ENCODE results near the gene CSDE1.
"Not testable (repeated sequence)": the region's sequence is repeated elsewhere in the genome, so short reads cannot be mapped to it uniquely, and the experiment has no call there.

The CSDE1 gene

DNA sequence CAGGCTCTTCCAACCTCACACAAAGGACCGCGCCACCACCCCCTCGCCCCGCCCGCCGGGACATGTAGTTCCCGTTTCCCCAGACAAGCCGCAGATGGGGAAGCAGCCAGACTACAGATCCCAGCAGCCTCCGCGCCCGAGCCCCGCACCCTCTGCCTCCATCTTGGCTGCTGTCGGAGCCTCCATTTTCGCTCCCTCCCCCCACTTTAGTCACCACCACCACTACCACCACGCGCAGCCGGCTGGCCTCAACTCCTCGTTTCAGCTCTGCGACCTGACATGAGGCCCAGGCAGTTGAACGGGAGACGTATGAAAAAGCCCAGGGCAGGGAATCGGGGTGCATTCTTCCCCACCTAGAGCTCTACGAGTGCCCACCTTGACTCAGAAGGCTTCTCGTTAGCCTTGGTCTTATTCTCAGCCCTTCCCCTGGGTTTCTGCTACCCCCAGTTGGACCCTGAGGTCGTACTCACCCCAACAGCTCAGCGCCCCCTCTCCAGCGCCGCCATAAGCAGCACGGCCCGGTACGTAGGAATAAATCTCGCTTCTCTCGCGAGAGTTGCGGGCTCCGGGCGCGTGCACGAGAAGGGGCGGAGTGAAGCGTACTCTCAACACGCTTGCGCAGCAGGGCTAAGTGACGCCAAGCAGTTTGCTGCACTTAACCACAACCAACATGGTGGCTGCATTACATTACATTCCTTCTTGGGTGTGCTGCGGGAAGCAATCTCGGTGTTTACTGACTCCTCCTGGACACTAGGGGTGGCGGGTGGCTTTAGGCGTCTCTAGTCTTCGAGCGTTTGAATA, at the start of gene CSDE1:
Gene CSDE1 (minus strand): TSS at position 530 of the 801 bp plus-strand sequence. CDS start 18,094 bp downstream, outside the sequence.
- peak; percentile 94 for DNase-seq

DNA sequence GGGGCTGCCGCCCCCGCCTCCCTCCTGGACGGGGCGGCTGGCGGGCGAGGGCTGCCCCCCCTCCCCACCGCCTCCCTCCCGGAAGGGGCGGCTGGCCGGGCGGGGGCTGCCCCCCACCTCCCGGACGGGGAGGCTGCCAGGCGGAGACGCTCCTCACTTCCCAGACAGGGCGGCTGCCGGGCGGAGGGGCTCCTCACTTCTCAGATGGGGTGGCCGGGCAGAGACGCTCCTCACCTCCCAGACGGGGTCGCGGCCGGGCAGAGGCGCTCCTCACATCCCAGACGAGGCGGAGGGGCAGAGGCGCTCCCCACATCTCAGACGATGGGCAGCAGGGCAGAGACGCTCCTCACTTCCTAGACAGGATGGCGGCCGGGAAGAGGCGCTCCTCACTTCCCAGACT, 46.7 kb upstream of the CSDE1 start:
- DNase-seq, result not testable (repeated sequence)

DNA sequence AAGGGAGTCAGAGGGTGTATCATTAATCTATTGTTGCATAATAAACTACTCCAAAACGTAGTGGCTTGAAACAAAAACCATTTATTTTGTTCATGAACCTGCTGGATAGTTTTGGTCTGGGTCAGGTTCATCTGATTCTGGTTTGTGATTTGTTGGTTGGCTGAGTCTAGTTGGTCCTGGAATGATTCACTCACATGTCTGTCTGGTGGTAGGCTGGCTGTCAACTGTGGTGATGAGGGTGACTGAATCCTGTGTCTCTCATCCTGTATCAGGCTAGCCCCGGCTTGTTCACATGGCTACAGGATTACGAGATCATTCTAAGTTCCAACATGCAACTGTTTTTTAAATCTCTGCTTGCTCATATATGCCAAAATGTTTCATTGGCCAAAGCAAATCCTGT, 45.2 kb upstream of the CSDE1 start:
- no peak for DNase-seq

DNA sequence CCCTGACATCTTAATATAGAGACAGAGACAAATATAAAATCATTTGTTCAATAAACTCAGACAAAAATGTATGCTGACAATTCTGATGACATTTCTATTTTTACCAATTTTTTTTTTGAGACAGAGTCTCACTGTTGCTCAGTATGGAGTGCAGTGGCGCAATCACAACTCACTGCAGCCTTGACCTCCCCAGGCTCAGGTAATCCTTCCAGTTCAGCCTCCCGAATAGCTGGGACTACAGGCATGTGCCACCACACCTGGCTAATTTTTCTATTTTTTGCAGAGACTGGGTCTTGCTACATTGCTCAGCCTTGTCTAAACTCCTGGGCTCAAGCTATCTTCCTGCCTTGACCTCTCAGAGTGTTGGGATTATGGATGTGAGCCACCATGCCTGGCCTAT, 36.3 kb upstream of the CSDE1 start:
- no peak for DNase-seq

DNA sequence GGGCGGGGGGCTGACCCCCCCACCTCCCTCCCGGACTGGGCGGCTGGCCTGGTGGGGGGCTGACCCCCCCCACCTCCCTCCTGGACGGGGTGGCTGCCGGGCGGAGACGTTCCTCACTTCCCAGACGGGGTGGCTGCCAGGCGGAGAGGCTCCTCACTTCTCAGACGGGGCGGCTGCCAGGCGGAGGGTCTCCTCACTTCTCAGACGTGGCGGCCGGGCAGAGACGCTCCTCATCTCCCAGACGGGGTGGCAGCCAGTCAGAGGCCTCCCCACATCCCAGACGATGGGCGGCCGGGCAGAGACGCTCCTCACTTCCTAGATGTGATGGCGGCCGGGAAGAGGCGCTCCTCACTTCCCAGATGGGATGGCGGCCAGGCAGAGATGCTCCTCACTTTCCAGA, 32.8 kb upstream of the CSDE1 start:
- not testable (repeated sequence) for DNase-seq

DNA sequence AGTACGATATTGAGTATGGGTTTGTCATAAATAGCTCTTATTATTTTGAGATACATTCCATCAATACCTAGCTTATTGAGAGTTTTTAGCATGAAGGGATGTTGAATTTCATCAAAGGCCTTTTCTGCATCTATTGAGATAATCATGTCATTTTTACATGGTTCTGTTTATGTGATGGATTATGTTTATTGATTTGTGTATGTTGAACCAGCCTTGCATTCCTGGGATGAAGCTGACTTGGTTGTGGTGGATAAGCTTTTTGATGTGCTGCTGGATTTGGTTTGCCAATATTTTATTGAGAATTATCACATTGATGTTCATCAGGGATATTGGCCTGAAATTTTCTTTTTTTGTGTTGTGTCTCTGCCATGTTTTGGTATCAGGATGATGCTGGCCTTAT, 28.7 kb upstream of the CSDE1 start:
- DNase-seq, result not testable (repeated sequence)

DNA sequence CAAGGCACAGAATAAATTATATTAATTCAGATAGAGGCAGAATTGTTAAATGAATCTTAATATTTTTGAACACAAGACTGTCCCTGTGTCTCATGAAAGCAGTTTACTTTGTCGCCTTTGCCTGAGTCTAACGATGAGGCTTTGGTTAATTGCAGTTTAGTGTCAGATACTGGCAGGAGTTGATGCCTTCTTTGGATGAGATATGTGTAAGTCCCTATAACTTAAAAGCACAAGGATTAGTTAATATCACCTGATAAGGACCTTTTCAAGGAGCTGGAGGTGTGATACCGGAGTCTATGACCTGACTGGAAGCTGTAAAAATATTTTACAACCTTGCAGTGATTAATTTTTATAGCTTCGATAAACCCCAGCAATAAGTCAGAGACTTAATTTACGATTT, 24.7 kb upstream of the CSDE1 start:
- DNase-seq, result no peak

DNA sequence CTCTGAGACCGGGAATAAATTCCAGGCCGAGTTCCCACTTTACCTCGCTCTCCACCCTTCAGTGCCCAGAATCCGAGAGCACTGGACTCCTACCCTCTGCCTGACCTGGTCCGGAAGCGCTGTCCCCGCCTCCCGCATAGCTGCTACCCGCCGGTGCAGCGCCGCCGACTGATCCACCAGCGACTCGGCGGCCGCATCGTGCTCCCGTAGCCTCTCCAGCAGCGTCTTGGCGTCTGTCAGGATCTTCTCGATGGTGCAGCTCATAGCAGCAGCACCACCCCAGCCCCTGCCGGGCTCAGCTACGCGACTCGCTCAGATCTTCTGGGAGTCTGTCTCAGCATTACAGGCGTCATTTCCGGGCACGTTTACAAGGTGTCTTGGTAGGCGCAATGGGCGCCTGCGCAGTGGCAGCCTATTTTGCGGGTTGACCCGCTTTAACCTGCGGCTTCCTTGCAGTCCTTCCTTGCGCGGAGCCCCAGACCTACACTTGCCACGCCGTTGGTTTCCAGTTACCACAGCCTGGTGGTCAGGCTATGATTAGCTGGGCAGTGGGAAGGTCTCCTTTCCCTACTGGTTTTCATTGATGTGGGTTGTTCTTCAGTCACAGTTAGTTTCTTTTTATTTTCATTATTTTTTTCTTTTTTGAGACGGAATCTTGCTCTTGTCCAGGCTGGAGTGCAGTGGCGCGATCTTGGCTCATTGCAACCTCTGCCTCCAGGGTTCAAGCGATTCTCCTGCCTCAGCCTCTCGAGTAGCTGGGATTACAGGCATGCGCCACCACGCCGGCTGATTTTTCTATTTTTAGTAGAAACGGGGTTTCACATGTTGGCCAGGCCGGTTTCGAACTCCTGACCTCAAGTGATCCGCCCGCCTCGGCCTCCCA, 22.8 kb upstream of the CSDE1 start, which contains the start of gene SIKE1:
Gene SIKE1 (minus strand): TSS at position 342 of the 883 bp plus-strand sequence. CDS start 78 bp downstream, at position 264.
- peak; percentile 93 for DNase-seq

DNA sequence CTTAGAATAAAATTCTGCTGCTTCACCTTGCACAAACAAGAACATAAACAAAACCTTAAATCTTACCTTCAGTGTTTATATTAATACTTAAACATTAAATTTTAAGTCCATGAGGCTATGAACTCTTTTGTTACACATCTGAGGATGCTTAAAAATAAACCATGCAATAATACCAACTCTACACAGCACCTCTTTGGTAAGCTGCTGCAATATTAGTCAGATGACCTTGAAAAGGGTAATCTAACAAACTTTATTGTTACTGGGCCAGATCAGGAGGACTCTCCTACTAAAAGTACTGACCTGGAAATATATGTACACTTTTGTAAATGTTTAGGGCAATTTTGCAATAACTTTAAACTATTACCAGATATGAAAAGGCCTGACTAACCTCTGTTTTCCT, 21.9 kb upstream of the CSDE1 start:
- no peak for DNase-seq

DNA sequence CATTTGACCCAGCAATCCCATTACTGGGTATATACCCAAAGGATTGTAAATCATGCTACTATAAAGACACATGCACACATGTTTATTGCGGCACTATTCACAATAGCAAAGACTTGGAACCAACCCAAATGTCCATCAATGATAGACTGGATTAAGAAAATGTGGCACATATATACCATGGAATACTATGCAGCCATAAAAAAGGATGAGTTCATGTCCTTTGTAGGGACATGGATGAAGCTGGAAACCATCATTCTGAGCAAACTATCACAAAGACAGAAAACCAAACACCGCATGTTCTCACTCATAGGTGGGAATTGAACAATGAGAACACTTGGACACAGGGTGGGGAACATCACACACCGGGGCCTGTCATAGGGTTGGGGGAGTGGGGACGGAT, 18.9 kb upstream of the CSDE1 start:
- not testable (repeated sequence) for DNase-seq

DNA sequence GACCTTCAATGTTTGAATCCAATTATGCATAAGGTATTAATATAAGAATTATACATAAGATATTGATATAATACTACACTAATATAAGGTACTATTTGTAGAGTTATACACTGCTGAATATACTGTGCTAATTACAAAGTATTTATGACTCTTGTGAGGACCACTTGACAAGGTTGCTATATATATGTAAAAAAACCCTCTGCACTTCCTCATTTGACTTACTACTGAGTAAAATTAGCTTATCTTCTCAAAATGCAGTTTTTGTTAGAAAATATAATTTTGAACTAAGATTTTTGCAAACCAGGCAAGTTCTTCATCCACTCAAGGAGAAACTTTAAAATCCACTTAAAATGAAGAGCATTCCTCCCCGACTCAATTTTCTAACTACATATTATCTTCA, 14.2 kb upstream of the CSDE1 start:
- no peak for DNase-seq

DNA sequence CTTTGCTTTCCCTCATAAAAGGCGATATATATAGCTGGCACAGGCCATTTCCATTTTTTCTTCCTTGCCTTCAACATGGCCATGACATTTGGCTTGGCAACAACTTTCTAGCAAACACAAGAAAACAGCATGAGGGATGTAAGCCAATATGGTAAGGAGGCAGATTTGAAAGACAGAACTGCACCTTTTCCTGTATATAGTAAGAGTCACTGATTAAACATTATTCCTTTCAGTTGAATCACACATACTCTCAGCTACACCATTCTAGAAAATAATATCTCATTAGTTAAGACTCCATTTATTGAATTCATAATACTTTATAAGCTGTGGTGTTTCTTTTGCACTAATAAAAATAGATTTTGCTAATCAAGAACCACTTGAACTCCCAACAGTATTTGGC, 13.2 kb upstream of the CSDE1 start:
- DNase-seq, result no peak

DNA sequence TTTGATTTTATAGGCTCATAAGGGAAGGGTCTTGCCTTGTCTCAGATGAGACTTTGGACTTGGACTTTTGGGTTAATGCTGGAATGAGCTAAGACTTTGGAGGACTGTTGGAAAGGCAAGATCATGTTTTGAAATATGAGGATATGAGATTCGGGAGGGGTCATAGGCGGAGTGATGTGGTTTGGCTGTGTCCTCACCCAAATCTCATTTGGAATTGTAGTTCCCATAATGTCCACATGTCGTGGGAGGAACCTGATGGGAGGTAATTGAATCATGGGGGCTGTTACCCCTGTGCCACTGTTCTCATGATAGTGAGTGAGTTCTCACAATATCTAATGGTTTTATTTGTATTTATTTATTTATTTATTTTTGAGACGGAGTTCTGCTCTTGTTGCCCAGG, 6.9 kb upstream of the CSDE1 start:
- DNase-seq, result no peak

DNA sequence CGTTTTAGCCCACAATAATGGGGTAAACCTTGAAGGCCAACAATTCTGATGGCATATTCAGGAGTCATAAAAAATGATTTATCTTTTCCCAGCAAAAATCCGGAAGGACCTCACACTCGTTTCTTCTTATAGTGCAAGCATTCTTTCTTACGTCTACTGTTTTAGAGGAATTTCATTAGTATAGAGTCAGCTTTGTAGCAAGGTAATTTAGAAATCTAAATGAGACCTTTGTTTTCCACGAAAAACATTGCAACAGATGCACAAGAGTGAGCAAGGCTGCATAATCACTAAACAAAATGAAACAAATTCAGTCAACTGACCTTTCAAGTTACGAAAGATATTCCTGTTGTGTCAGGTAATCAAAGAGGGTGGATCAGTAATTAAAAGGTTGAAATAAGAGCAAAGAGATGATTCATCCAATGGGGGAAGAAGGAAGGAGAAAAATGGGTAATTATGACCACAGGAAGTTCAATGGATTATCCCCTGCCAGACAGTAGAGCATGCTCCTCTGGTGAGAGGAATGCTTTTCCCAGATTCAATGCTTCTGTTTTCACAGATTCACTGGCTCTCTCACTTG, 560 bp upstream of the CSDE1 start:
- DNase-seq, result no peak

DNA sequence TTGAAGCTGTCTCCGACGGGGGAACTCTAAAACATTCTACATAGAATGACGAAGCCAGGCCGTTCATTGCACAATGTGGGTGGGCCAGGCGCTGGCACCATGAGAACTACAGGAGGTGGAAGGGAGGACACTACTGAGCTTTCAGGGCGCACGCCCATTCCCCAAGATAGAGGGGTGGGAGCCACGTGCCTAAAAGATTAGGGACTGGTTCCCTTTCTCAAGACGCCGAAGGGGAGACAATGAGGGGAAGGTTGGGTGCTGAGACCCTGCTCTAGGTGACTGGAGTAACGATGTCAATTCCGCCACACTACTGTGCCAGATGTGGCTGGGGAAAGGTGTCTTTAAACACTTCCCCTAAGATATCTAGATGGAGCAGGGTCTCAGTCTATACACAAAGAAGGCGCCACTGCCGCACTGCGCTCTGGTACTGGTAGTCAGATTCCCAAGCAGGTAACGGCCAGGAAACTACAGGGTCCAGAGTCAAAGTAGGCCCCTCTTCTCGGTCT, 782 bp downstream of the CSDE1 start:
- peak; percentile 55 for DNase-seq

DNA sequence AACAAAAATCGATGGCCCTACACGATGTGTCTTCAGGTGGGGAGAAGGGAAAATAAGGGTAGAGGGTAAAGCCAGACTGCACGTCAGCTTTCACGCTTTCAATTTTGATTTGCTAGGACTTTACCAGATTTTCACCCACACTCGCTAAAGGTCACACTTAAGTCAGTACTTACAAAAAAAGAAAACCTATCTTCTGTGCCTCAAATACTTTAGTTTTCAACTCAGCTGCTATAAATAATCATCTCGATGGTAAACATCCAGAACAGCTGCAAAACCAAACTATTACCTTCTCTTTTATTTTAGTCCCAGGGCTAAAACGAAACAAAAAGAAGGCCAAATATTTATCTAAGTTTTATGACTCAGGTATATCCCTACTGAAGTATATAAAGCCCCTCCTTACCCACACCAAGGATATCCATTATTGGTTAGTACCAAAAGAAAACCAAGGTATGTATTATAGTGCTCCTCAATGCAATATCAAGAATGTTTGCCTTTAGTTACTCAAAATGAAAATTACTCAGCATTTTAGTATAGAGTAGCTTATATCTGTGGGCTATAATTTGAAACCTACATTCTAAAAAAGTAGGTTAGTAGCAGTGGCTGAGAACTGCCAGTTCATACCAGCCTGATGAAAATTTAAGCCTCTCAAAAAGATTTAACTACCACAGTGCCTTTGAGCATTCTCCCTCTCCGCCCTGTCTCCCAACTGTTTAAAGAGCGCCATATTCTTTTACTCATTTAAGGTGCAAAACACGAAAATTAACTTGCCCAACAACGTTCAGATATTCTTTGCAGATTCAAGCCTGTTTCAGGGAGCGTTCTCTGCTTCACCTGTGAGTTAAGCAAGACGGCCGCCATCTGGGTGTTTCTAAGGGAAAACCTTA, 1.5 kb downstream of the CSDE1 start:
- no peak for DNase-seq

DNA sequence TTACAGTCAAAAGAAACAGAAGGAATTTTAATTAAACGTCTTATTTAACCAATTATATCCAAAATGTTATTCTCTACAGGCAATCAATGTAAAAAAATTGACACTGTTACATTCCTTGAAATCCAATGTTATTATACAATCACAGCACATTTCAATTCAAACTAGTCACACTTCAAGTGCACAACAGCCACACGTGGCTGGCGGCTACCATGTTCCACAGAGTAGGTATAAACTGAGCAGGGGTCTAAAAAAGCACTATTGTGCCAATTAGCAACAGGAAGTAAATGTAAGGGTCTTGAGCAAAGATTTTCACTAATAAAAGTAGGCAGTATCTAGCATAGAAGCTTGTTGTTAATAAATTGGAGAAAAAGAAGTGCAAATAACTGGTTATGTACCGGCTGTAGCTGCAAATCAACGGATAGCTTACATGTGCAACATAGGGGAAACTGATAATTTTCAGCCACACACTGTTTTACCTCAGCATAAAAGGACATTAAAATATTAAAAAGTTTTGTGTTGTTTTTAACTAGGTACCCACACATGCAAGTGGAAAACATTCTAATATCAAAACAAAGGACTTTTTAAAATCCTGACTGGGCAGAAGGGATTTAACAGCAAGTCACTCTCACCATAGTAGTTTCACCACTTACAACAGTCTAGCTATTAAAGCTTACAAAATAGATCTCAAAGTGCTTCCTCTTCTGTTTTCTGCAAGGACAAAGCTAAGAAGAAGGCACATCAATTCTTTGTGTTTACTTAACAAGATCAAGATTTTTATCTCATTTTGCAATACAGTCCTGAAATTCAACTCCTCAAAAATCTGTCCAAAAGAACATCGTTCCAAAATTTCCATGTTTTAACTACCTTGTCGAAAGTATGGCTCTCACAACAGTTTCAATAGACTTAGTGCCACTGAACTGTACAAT, 2.5 kb downstream of the CSDE1 start:
- no peak for DNase-seq

DNA sequence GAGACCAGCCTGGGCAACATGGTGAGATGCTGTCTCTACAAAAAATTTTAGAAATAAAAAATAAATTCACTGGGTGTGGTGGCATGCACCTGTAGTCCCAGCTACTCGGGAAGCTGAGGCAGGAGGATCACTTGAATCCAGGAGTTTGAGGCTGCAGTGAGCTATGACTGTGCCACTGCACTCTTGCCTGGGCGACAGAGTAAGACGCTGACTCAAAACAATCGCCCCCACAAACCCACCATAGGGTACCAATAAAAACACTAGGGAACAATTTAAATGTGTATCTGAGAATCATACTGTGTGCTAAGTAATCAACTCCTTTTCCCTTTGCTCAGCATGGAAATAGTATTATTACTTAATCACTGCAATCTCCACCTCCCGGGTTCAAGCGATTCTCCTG, 4.1 kb downstream of the CSDE1 start:
- not testable (repeated sequence) for DNase-seq

DNA sequence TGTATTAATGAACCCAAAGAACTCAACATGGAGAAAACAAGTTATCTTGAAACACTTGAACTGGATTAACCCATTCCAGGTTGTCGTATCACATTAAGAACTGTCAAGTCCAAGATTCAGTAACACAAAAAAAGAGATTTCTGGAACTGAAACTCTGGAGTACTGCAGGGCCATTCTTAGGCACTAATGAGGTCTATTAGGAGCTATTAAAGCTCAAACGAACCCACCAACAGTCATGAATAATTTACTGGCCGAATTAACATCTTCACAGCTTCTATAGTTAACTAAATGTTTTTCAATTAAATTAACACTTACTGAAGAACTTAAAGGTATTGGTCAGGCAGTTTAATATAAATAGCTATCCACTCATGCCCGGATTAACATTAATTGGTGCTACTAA, 4.6 kb downstream of the CSDE1 start:
- DNase-seq, result no peak

DNA sequence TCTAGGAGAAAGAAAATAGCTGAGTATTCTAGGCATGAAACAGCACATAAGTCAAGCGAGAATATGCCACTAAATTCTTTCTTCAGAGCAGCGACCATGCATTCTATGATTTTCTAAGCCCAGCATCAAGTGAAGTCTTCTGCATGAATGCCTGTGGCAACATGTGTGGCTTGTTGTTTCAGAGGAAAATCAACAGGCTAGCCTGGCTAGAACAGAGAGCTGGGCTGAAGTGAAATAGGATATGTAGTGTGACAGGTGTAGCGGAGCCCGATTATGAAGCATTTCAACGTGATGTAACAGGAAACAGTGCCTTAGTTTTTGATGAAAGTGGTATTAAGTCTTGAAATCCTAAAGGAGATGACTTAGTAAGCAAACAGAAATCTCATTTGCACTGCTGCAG, 7.0 kb downstream of the CSDE1 start:
- no peak for DNase-seq

DNA sequence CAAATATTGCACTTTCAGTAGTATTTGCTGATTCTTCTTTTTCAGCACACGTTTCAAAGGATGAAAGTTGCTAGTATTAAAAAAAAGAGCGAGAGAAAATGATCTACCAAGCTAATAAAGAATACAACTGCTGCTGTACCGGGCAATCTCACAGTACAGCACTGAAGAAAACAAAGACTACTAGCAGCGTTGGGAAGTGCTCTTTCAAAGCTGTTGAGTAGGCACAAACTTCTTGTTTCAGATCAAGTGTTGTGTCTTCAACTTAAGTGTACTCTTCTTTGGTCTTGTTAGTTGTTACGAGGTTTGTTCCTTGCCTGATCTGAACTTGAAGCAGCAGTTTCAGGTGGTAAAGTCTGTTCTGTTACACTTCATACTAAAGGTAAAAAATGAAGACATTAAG, 7.9 kb downstream of the CSDE1 start:
- no peak for DNase-seq

All from NK-92 treated with Interleukin-12 subunit alpha and Interleukin-12 subunit beta, amount 100 ng/mL, for 24 hours (cell line).